HG03378 (cell line): ENCODE data around the gene PXN.
A peak's percentile ranks its signal among the peaks of the same experiment; 100 is the strongest.

Experiments used
- ATAC-seq: cut with Tn5 transposase; IDR thresholded peaks from one replicate; pipeline ENCODE4 v1.9.1; 2021; ENCODE audit warnings: mild to moderate bottlenecking, moderate library complexity; ENCODE audit not compliant: unreplicated experiment

Gene PXN

GRCh38 chr12:120265473-120266179, at the start of gene PXN:
TSS of gene PXN (minus strand) at chr12:120265730. CDS start at chr12:120265629, 101 bp downstream.
- peak; percentile 57 for ATAC-seq

DNA sequence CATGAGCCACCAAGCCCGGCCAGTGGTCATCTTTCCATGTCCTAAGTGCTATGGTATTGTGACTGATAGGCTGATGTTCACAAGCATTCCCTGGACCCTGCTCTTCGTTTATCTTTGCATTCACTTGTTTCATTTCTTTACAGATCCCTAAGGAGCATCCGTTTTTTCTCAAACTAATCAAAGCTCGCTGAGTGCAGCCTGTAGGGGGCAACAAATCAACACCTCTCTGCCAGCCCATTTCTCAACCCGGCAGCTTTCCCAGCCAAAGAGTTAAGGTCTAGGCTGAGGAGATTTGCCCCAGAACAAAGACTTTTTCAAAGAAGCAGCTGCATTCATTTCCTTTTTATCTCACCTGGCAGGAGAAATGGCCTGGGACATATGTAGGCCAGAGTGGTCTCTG, 48.7 kb upstream of the PXN start:
- ATAC-seq: no peak

- ATAC-seq: peak; percentile 92
Observed at GRCh38 chr12:120301962-120302815, 36.7 kb upstream of the PXN start, which contains the start of gene SIRT4. TSS of gene SIRT4 (plus strand) at chr12:120302321. CDS start at chr12:120303562, 1,241 bp downstream.

DNA sequence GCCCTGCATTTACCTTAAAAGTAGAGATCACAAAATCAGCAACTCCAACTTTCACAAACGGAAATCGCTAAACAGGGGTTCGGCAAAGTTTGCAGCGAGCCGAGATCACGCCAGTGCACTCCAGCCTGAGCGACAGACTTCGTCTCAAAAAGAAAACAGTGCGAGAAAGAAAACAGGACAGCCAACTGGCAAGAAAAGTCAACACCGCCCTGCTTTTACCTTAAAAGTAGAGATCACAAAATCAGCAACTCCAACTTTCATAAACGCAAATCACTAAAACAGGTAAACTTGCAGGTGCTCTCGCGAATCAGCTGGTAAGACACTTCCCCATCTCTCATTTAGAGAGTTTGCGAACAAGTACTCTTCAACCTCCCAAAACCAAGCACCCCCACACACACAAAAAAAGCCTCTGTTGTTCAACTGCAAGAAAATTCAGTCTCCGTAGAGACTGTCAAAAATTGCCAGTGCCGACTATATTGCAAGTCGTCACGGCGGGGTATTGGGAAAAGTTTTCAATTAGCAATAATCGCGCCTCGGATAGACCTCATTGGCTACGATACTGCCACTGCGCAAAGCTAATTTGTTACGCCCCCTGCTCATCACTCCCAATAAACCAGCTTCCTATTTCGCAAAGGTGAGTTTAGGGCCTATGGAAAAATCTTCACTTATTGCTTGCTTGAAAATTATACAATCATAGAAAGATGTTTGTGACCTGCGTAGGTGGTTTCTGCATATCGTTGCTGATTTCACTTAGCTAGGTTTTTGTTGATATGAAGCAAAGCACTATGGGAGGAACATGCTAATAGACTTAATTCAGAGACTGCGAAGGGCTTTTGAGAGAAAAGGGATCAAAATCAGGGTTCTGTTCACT, 27.4 kb upstream of the PXN start, which contains the start of gene RNU4-1:
Gene RNU4-1, minus strand, starts transcription at position 577 of the 871 bp plus-strand sequence.
- peak; percentile 39 for ATAC-seq

- no peak for ATAC-seq
Observed at GRCh38 chr12:120292411-120292660, 26.8 kb upstream of the PXN start.

- no peak for ATAC-seq
Observed at GRCh38 chr12:120290609-120291305, 25.2 kb upstream of the PXN start.

DNA sequence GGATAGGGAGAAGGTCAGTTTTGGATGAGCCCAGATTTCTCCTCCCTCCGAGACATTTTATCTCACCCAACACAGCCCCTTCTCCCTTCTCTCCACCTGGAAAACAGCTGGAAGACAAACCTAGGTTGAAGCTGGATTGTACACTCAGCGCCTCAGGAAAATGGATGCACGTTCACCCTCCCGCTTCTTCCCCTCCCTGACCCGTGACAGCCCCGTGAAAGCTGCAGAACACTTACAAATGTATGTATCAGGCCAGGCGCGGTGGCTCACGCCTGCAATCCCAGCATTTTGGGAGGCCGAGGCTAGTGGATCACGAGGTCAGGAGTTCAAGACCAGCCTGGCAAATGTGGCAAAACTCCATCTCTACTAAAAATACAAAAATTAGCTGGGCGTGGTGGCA, 22.0 kb upstream of the PXN start:
- ATAC-seq: no peak

- no peak for ATAC-seq
Observed at GRCh38 chr12:120286768-120287490, 21.4 kb upstream of the PXN start.

DNA sequence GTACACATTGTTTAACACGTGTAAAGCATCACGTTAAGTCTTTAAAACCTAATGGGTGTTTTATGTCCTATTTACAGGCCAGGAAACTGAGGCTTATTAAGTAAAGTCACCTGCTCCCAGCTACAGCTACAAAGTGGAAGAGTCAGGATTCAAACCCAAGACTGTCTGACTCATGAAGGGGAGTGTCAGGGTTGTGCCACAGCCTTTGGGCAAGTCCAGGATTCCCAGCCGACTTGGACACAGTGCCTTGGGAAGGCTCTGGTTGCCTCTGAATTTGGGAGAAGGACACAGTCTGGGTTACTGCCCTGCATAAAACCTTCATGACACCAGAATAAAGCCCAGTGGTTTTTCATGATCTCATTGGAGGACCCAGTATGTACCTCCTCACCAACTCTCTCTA, 18.9 kb upstream of the PXN start:
- no peak for ATAC-seq

- ATAC-seq: no peak
Observed at GRCh38 chr12:120283318-120283717, 17.8 kb upstream of the PXN start.

GRCh38 chr12:120278137-120279069, 12.9 kb upstream of the PXN start:
- no peak for ATAC-seq

DNA sequence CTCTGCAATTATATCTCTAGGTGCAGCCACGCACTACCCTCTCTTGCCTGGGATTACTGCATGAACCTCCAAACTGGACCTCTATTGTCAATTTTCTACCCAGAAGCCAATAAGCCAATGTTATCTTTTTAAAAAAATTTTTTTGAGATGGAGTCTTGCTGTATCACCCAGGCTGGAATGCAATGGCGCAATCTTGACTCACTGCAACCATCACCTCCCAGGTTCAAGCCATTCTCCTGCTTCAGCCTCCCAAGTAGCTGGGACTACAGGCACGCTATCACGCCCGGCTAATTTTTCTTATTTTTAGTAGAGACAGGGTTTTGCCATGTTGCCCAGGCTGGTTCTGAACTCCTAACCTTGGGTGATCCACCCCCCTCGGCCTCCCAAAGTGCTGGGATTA, 11.2 kb upstream of the PXN start:
- ATAC-seq: no peak

- ATAC-seq: no peak
Observed at GRCh38 chr12:120267736-120268135, 2.2 kb upstream of the PXN start.

GRCh38 chr12:120266180-120266870, 795 bp upstream of the PXN start:
- ATAC-seq: no peak

- no peak for ATAC-seq
Observed at GRCh38 chr12:120264904-120265472, 542 bp downstream of the PXN start.

GRCh38 chr12:120264086-120264903, 1.2 kb downstream of the PXN start:
- no peak for ATAC-seq

DNA sequence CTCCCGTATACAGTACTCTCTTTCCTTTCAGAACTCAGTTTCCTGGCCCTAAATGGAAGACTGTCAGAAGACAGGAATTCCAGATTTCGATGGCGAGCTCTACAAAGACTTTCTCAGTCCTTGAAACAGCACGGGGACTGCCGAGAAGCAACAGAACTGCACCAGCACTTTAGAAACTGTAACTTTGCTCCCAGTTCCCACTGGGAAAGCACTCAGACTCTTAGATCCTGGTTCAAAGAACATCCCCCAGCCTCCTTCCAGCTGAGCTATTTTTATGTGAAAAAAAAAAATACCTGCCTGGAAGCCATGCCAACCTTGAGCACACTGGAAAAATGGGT, 1.8 kb downstream of the PXN start:
- ATAC-seq: no peak
